Femur (tissue), 1 donor: Measurements from ENCODE around the gene RGS11.

ENCODE experiments used
- DNase-seq: peaks from one replicate; pipeline ENCODE4 v3.0.0-alpha.2; 2017

The RGS11 gene

GRCh38 chr16:275786-276232 lies at the start of gene RGS11:
TSS of gene RGS11 (minus strand) at chr16:275944. CDS start at chr16:275911, 33 bp downstream.
- peak; percentile 15 for DNase-seq

- DNase-seq: peak; percentile 35
Observed at GRCh38 chr16:324451-325334, 48.9 kb upstream of the RGS11 start.

DNA sequence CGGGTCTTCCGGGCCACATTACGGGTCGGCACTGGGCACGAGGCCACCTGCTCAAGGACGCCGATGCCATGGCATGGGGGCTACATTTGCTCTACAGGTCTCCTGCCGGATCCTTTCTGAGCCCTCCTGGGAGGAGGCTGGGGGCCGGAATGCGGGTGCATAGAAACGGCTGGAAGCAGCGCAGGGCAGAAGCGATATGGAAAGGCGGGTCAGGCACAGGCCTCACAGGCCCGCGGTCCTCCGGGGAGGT lies 48.4 kb upstream of the RGS11 start:
- no peak for DNase-seq

DNA sequence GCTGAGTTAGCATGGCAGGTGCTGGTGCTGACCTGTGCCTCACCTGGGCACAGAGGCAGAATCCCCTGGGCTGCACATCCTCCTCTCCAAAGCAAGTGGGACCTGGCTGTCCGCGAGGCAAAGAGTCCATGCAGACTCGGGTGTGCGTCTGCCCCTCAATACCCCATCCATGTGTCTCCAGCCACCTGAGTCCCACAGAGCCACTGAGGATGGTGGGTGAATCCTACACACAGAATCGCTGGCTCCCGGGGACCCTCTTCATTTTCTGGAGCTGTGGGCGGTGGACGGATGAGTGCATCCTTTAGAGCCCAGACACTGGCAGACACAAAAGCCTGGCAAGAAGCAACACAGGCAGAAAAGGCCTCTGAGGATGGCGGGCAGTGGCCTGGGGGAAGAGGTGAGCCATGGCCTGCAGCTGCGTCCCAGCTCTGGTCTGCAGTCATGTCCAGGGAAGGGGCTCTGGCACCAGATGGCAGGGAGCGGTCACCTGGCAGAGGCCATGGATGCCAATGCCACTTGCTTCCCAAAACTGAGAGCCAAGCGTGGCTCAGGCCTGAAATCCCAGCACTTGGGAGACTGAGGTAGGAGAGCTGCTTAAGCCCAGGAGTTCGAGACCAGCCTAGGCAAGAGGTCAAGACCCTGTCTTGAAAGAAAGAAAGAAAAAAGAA lies 46.9 kb upstream of the RGS11 start:
- DNase-seq: no peak

- DNase-seq: no peak
Observed at GRCh38 chr16:321532-321931, 45.8 kb upstream of the RGS11 start.

DNA sequence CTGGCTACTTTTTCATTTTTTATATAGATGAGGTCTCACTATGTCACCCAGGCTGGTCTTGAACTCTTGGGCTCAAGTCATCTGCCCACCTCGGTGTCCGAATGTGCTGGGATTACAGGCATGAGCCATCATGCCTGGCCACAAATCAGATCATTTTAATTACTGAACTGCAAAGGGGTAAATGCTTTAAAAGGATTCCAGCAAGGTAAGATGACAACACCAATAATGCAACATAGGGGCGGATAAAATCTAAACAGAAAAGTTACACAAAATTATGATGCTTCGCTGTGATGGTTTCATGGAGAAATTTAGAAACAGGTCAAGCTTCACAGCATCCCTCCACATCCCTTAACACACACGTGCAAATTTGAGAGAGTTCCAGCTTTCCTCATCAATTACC lies 44.5 kb upstream of the RGS11 start:
- DNase-seq: no peak

DNA sequence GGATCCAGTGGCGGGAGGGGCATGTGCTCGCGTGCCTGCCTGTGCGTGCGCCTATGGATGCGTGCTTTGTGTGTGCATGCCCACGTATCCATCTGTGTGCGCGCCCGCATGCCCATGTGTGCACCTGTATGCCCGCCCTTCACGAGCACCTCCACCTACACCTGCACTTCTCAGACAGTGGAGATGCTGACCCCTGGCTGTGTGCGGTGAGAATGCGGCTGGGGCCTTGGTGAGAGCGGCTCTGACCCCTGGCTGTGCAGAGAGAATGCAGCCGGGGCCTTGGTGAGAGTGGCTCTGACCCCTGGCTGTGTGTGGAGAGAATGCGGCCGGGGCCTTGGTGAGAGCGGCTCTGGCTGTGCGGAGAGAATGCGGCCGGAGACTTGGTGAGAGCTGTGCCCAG lies 42.9 kb upstream of the RGS11 start:
- DNase-seq: no peak

DNA sequence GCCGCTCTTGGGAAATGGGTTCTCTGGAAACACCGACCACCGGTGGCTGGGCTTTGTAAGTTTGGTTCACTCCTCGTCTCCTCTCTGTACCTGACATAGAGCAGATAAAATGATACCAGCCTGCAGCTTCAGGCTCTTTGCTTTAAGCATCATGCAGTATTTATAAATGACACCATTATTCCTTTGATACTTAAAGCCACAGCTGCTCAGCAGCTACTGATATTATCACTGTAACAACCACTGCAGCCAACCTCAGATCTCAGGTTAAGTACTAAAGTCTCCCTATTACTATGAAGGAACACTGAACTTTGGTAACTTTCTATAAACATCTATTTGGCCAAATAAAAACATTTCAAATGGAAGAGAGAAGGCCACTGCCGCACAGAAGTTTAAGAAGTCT lies 41.8 kb upstream of the RGS11 start:
- no peak for DNase-seq

DNA sequence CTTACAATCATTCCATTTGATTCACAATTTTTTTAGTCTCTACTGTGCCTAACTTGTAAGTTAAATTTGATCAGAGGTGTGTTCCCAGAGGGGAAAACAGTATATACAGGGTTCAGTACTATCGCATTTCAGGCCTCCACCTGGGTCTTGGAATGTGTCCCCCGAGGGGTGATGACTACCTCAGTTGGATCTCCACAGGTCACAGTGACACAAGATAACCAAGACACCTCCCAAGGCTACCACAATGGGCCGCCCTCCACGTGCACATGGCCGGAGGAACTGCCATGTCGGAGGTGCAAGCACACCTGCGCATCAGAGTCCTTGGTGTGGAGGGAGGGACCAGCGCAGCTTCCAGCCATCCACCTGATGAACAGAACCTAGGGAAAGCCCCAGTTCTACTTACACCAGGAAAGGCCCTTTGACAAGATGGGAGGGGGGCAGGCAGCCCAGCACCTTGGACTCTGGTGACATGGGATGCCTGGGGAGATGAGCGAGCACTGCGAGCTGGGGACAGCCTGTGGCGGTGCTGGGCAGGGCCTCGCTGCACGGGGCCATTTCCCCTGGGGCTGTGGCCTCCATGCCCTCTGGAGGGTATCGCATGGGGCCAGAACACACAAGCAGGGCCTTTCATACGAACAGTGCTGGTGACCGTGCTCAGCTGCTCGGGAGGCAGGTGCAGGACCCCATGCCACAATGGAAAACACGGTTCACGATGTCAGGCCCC lies 41.2 kb upstream of the RGS11 start:
- DNase-seq: no peak

DNA sequence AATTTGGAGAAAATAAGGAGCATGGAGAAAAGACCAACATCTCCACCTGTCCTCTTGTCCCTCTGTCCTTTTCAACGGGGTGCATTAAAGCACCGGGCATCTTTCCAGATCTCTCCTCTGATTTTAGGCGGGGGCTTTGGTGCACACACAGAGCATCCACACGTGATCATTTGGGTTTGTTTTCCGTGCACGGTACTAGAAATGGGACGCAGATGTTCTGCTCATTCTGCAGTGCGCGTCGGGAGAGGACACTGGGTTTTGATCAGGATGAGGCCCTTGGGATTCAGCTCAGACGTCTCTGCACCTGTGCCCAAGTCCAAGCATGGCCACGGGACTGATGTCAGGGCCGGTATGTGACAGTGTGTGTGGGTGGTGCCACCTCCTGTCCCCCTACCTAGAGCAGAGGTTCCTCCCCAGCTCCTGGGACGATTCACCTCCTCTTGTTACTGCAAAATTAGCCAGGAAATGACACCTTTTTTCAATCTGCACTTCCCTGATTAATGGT lies 39.1 kb upstream of the RGS11 start:
- no peak for DNase-seq

GRCh38 chr16:314351-314750 lies 38.6 kb upstream of the RGS11 start:
- no peak for DNase-seq

DNA sequence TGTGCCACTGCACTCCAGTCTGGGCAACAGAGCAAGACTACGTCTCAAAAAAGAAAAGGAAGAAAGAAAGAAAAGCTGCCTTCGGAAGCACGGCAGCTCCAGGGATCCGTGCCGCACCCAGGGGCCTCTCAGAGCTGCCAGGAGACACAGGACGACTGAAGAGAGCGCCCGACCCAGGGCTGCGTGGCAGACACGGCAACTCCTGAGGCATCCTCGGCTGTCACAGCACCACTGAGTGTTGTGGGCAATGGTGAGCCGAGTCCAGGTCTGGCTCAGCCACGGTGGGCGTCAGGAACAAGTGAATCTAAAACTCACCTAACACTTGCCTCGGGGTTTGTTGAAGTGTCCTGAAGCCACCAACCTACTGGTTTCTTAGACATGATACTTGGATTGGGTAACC lies 36.0 kb upstream of the RGS11 start:
- no peak for DNase-seq

DNA sequence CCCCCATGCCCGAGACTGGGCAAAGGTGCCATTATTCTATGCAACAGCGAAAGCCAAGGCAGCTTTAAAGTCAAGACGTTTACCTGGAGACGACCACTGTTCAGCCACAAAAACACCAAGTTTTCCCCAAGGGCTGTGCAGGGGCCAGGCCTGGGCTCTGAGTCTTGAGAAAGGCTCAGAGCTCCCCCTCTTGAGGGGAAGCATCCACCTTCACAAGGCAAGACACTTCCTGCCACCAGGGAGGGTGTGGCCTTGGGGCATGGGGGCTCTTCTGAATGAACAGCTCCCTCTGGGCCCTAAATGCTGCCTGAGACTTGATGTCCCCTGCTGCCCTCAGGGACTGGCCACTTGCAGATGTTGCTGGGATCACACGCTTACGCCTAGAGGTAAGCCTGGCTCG lies 33.7 kb upstream of the RGS11 start:
- no peak for DNase-seq

DNA sequence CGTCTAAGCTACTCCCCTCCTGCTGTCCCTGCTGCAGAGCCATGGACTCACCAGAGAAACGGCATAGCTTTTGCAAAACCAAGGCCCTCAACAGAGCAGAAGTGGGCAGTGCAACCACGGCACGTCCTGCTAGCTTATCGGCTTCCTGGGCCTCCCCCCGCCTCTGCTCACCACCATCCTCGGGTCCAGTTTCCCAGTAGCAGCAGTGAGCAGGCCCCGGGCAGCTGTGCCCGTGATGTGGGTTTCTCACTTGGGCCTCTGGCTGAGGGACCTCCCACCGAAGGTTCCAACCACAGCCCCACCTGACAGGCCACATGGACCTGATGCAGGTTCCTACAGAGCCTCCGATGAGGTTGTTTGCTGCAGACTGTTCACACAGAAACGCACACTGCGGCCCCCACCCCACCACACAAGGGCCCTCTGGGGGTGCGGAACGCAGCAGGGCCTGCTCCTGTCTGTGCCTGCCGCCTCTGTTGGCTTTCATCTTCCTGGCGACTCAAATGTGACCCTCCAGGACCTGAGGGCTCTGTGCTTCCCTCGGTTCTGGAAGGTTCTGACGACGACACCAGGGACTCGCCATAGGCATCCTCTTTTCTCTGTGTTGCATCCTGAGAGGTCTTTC lies 32.1 kb upstream of the RGS11 start:
- no peak for DNase-seq

DNA sequence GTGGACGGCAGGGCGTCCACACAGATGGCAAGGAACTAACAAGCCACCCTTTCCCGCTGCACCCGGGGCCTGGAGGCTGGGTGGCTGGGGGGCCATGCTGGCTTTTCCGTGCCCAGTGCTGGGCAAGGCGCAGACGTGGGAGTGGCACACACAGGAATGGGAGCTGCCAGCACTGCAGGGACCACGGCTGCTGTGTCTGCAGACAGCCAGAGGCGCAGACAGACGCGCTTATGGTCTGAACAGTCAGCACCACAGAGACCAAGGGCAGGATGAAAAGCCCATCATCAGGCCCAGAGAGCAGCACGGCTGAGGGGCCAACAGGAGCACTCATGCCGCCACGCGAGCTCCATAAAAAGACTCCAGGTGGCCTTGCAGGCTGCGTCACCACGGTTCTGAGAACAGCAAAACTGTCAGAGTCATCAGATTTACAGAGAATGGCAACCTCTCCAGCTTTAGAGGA lies 31.2 kb upstream of the RGS11 start:
- DNase-seq: no peak

GRCh38 chr16:305916-306626 lies 30.3 kb upstream of the RGS11 start:
- no peak for DNase-seq

DNA sequence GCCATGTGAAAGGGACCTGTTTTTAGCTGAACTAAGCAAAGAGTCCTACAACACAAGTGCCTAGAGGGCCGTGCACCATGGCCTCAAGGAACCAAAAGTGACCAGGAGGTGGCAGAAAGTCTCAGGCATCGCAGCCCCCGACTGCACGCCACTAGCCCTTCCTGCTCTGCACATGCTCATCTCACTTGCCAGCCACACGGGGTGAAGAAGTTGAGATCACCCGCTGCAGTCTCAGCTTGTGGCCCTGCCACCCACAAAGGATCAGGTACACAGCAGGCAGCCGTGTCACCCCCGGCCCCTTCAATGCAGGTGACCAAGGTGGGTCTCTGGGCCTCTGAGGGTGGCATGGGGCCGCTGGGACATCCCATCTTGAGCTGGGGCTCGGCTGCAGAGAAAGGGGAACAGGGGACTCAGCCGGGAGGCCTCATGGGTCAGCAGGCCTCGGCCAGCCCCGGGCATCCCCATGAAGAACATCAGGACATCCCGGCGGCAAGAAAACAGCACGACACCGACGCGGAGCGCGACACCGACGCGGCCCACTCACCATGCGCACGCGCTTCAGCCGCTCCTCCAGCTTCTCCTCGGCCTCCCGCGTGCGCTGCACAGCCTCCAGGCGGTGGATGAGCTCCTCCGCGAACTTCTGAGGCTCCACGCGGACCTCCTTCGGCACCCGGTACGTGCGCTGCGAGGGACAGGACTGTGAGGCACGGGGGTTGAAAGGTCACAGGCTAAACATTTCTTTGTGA lies 28.2 kb upstream of the RGS11 start:
- DNase-seq: no peak

- no peak for DNase-seq
Observed at GRCh38 chr16:301950-302349, 26.2 kb upstream of the RGS11 start.

- no peak for DNase-seq
Observed at GRCh38 chr16:301235-301634, 25.5 kb upstream of the RGS11 start.

- no peak for DNase-seq
Observed at GRCh38 chr16:297832-298231, 22.1 kb upstream of the RGS11 start.

DNA sequence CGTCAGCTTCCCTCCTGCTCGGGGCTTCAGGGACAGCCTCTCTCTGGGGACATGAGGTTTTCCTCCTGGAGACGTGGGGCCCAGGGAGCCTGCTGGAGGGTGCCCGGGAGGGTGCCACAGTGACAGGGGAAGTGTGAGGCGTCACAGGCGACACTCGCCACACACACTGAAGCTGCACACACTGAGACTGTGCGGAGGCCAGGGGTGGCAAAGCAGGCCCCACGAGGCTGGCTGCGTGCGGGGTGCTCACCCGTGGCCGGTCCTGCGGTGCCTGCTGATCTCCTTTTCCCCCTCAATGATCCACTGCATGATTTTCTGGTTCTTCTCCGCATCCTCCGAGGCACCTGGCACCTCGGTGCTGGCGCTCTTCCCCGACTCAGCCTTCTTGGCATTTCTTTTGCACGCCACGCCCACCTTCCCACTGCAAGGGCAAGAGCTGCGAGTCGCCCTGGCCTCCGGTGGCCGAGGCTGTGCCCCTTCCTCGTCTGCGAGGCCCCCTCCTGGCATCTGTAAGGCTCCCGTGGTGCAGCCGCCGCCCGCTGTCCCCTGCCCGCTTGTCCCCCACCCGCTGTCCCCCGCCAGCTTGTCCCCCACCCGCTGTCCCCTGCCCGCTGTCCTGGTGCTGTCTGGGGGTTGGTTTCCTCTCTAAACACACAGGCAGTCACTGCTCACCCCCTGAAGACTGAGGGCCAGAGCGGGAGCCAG lies 21.2 kb upstream of the RGS11 start:
- DNase-seq: no peak
